Stimulated activated CD4-positive, alpha-beta T cell treated with anti-CD3 and anti-CD28 coated beads, Interleukin-4, amount 100 ng/mL, for 48 hours (primary cell): ENCODE data around the gene GOLGA6C.
"Not testable (repeated sequence)": the region's sequence is repeated elsewhere in the genome, so short reads cannot be mapped to it uniquely, and the experiment has no call there.

Experiments
- DNase-seq, 2 donors: peaks; one replicate each; pipeline ENCODE4 v3.0.0-alpha.2; 2020; ENCODE audit warnings: low read depth in 2 of 2

GOLGA6C gene

DNA sequence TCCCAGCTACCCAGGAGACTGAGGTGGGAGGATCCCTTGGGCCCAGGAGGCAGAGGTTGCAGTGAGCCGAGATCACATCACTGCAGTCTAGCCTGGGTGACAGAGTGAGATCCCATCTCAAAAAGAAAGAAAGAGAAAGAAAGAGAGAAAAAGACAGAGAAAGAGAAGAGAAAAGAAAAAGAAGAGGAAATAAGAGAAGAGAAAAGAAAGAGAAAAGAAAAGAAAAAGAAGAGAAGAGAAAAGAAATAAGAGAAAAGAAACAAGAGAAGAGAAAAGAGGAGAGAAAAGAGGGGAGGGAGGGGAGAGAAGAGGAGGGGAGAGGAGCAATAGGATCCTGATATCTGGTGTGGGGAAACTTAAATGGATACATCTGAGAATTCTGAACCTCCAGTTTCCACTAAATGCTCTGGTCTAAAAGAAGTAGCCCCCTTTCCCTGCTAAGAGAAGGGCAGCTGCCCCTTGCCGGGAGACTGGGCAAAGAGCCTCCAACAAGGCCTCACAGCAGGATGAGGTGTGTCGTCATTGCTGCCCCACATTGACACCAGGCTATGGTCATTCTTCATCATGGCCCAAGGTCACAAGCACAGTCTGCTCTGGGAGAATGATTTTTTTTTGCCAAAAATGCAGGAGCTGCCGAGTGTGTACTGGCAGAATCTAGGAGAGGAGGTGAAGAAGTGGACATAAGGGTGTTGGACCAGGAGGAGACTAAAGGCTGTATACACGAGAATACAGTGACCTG is 56.6 kb downstream of the GOLGA6C start:
- no peak for DNase-seq

DNA sequence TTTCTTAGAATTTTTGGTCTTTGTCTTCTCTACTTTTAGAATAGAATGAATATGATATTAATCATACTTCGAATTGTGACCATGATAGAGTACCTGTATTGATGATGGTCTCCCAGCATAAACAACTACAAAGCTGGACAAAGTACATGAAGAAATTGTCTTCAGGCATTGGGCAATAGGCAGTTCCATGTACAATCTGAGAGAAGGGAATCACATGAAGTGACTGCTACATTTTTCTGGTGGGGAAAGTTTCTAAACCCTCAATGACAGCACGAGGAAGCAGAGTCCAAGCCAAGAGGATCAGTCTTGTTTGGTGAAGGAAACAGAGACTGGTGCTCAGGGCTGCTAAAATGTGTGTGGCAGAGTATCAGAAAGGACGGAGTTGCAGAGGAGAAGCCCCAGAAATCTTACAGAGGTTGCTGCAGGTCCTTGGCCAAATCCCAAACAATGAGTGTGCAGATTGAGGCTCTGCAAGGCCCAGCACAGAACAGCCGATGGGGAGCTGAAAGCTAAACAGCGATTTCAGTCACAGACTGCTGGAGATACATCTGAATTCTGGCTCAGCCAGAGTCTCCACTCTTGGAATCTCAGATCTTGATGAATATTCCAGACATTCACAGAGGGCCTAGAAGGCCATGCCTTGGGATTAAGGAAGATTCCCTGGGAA is 61.2 kb downstream of the GOLGA6C start:
- DNase-seq = not testable (repeated sequence)
